ENCODE data around the gene SH3GL1. TPM values are rescaled to one million over a fixed set of nuclear protein-coding genes. Genes with fewer than 3 reads are reported as not detected.

Gene SH3GL1
- total RNA-seq, 1 donor: 26.6 TPM

DNA sequence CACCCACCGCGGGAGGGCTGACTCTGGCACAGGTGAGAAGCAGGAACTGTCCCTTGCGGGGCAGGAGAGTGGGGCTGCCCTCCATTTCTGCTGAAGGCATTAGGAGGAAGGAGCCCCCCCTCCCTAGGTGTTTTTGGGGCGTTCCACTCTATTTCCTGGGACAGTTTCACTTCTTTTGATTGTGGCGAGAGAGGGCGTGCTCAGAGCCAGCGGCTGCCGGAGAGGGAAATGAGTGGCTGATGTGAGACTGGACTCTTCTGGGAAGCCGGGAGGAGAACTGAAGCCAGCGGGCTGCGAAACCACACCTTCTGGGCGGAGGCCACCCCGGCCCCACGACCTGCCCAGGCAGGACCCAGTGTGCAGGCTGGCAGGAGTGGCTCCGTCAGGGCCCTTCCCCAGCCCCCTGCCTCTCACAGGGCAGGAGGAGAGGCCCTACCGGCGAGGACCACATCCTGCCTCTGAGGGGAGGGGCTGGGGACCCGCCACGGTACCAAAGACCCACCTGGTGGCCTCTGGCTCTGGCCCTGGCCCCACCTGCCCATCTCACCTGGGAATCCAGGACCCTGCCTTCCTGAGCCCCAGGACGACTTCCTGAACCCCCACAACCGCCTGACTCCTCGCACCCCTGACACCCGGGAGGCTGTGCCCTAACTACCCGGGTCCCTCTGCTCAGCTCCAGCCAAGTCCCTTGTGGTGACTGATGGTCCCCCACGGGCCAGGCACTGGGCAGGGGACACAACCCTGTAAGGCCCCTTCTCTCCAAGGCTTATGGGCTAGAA, 31.0 kb downstream of the SH3GL1 start:
- peak overlapping the region; percentile 24 for H3K4me3 ChIP-seq (ENCODE audit: low read length)
- no peaks in the 10 kb centered on the region for H3K9me3 ChIP-seq (ENCODE audit: low read depth, low read length)
- peaks cover 65% of the 10 kb centered on the region for H3K4me1 ChIP-seq (ENCODE audit: insufficient read depth, low read length)
- no peaks in the 10 kb centered on the region for H3K27me3 ChIP-seq (ENCODE audit: insufficient read depth, low read length)

DNA sequence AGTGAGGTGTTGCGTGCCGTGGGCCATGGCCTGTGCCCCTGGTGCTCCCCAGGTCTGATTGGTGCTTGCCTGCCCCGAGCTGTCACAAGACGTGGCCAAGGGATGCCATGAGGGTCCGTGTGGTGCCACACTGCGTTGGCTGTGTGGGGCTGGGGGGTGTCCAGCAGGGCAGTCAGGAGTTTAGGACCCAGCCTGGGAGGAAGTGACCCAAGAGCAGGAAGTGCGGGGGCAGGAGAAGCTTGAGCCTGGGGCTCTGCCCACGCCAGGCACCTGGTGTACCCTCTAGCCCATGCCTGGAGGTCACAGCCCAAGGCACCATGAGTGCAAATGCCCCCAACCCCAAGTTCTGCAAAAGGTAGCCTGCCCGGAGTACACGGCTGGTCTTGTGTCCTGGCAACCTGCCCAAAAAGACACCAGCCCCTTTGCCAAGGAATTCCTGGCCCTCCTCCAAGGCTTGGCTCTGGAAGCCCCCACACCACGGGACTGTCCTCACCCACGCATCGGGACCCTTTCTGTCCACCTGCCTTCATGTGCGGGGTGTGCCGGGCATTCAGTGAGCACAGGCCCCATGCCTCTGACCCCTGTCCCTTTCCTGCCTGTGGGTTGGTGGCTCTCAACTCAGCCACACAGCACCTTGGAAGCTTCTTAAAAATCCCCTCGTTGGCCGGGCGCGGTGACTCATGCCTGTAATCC, 32.1 kb downstream of the SH3GL1 start:
- Histone ChIP-seq H3K4me1 (ENCODE audit: insufficient read depth, low read length) (peaks cover 55% of the 10 kb centered on the region), H3K4me3 (ENCODE audit: low read length) (no peak overlapping the region), H3K27me3 (ENCODE audit: insufficient read depth, low read length) (no peaks in the 10 kb centered on the region), H3K9me3 (ENCODE audit: low read depth, low read length) (no peaks in the 10 kb centered on the region)

DNA sequence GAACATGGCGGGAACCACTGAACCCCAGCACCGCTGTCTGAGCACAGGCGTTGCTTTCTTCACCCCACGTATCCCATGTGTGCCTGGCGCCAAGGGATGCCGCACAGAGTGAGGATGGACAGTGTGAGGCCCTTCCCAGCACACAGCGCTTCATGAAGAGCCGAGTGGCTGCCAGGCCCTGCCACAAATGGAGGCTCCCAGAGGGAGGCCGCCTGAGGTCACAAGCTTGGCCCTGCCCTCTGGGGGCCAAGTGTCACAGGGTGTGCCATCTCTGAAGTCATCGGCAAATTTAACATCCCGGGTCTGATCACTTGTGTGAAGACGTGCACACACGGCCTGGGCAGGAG, 32.6 kb downstream of the SH3GL1 start:
- peaks cover 50% of the 10 kb centered on the region for H3K4me1 ChIP-seq (ENCODE audit: insufficient read depth, low read length)
- H3K27me3 ChIP-seq (ENCODE audit: insufficient read depth, low read length): no peaks in the 10 kb centered on the region
- no peak overlapping the region for H3K4me3 ChIP-seq (ENCODE audit: low read length)
- H3K9me3 ChIP-seq (ENCODE audit: low read depth, low read length): no peaks in the 10 kb centered on the region

- Histone ChIP-seq H3K9me3 (ENCODE audit: low read depth, low read length) (no peaks in the 10 kb centered on the region), H3K27me3 (ENCODE audit: insufficient read depth, low read length) (no peaks in the 10 kb centered on the region), H3K4me1 (ENCODE audit: insufficient read depth, low read length) (peaks cover 47% of the 10 kb centered on the region), H3K4me3 (ENCODE audit: low read length) (no peak overlapping the region)
Observed at GRCh38 chr19:4367336-4367723, 33.0 kb downstream of the SH3GL1 start.

DNA sequence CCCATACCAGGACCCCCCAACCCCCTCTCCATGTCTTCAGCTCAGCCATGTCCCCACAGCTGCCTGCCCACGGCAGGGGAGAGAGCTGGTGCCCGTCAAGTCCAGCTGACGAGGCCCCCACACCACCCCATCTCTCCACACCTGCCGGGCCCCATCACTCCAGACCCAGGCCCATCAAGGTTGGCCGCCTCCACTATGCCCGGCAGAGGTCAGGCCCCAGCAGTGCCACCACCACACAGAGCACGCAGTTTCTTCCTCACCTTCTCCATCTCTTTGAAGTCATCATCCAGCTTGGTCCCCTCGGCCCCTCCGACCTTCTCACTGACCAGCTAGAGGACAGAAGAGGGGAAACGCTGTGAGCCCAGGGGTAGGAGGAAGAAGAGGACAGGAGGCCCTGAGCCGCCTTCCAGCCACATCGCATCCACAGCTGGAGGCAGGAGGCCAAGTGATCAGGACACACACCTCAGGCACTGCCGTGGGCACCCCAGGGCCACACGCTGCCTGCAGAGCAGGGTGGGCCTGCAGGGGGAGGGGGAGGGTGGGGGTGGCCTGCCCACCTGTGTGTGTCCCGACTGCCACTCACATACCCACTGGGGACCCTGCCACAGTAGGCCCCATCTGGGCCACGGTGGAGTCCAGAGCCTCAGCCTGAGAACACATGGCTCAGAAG, 33.5 kb downstream of the SH3GL1 start:
- no peak overlapping the region for H3K4me3 ChIP-seq (ENCODE audit: low read length)
- no peaks in the 10 kb centered on the region for H3K27me3 ChIP-seq (ENCODE audit: insufficient read depth, low read length)
- no peaks in the 10 kb centered on the region for H3K9me3 ChIP-seq (ENCODE audit: low read depth, low read length)
- peaks cover 42% of the 10 kb centered on the region for H3K4me1 ChIP-seq (ENCODE audit: insufficient read depth, low read length)

GRCh38 chr19:4365791-4366665, 34.3 kb downstream of the SH3GL1 start:
- Histone ChIP-seq H3K27me3 (ENCODE audit: insufficient read depth, low read length) (no peaks in the 10 kb centered on the region), H3K4me3 (ENCODE audit: low read length) (no peak overlapping the region), H3K4me1 (ENCODE audit: insufficient read depth, low read length) (peaks cover 34% of the 10 kb centered on the region), H3K9me3 (ENCODE audit: low read depth, low read length) (no peaks in the 10 kb centered on the region)

GRCh38 chr19:4365341-4365740, 35.0 kb downstream of the SH3GL1 start:
- Histone ChIP-seq H3K4me1 (ENCODE audit: insufficient read depth, low read length) (peaks cover 27% of the 10 kb centered on the region), H3K27me3 (ENCODE audit: insufficient read depth, low read length) (no peaks in the 10 kb centered on the region), H3K9me3 (ENCODE audit: low read depth, low read length) (no peaks in the 10 kb centered on the region)

DNA sequence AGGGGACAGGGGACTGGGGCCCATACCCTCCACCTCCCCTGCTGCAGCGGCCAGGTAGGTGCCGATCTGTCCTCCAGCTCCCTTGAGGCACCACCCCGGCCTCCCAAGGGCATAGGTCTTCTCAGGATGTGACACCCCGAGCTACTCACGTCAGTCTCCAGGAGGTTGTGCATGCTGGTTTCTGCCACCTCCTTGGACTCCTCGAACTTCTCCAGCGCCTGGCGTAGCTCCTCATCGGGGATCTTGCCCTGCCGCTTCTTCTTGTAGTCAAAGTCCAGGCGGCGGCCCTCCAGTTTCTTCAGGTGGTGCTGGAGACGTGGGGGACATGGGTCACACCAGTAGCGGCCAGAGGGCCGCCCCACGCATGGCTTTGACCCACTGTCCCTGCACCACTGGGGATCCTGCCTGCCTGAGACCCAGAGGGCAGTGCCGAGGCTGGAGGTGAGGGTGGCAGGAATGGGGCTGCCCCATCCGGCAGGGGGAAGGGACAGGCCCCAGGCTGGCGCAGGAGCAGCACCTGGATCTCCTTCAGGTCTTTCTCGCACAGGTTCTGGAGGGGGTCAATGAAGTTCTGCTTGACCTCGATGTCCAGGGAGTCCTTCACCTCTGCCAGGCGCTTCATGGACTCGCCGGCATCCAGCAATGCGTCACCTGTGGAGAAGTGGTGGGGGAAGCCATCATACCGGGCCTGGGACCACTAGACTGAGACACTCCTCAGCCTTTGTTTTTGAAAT, 36.6 kb downstream of the SH3GL1 start:
- H3K27me3 ChIP-seq (ENCODE audit: insufficient read depth, low read length): no peaks in the 10 kb centered on the region
- H3K4me3 ChIP-seq (ENCODE audit: low read length): no peak overlapping the region
- H3K4me1 ChIP-seq (ENCODE audit: insufficient read depth, low read length): peaks cover 11% of the 10 kb centered on the region
- no peaks in the 10 kb centered on the region for H3K9me3 ChIP-seq (ENCODE audit: low read depth, low read length)

More at GRCh38 chr19:4365341-4365740, 35.0 kb downstream of the SH3GL1 start:
- H3K4me3 ChIP-seq (ENCODE audit: low read length): no peak overlapping the region

- Histone ChIP-seq H3K4me3 (ENCODE audit: low read length) (no peak overlapping the region), H3K9me3 (ENCODE audit: low read depth, low read length) (no peaks in the 10 kb centered on the region), H3K27me3 (ENCODE audit: insufficient read depth, low read length) (no peaks in the 10 kb centered on the region), H3K4me1 (ENCODE audit: insufficient read depth, low read length) (peaks cover 3% of the 10 kb centered on the region)
Observed at GRCh38 chr19:4362831-4363545, 37.4 kb downstream of the SH3GL1 start.

DNA sequence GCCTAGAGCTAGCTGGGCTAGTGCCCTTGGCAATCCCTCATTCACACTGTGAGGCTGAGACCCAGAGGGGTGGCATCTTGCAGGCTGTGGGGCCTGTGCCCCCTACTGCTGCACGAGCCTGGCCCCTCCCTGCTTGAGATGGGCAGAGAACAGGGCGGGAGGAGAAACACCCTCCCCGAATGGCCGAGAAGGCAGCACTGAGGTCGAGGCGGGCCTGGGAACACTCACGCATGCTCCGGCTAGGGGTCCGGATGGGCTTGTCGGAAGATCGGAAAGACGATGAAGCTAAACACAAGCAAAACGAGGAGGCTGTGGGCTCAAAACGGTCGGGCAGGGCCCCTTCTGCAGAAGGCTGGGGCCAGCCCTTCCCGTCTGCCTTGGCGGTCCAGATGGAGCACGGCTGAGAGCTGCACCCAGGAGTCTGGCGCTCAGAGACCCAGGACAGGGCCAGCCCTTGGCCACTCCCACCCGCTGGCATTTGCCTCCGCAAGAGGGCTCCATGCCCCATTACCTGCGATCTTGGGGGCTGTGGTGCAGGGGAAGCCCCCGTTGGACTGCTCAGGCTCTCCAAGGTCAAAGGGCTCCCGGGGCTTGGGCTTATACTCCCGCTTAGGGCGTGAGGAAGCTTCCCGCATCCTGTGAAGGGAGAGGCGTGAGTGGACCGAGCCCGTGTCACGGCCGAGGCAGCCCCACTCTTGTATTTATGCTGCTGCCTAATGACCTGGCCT, 38.1 kb downstream of the SH3GL1 start:
- no peak overlapping the region for H3K4me3 ChIP-seq (ENCODE audit: low read length)
- no peaks in the 10 kb centered on the region for H3K27me3 ChIP-seq (ENCODE audit: insufficient read depth, low read length)
- no peaks in the 10 kb centered on the region for H3K4me1 ChIP-seq (ENCODE audit: insufficient read depth, low read length)
- H3K9me3 ChIP-seq (ENCODE audit: low read depth, low read length): no peaks in the 10 kb centered on the region

GRCh38 chr19:4361152-4362046, 38.9 kb downstream of the SH3GL1 start:
- Histone ChIP-seq H3K4me1 (ENCODE audit: insufficient read depth, low read length) (no peaks in the 10 kb centered on the region), H3K4me3 (ENCODE audit: low read length) (no peak overlapping the region), H3K9me3 (ENCODE audit: low read depth, low read length) (no peaks in the 10 kb centered on the region)

DNA sequence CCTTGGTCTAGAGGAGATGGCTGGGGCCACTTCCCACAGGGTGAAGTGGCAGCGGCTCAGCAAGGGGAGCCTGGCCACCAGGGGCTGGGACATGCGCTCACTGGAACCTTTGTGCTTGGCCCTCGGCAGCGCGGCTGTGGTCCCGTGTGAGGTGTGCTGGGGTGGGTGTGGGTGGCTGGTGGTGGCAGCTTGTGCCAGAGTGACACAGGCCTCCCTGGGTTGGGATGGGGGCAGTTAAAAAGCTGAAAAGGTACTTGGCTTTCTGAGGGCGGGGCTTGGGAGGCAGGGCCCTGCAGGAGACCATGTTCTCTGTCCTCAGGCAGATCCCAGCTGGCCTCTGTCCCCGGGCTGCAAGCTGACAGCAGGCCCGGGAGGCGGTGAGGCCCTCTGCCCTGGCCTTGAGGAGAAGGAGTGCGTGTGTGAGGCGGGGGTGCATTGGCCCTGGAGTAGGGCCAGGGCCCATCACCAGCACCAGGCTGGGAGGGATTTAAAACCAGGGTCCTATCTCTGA, 39.7 kb downstream of the SH3GL1 start:
- Histone ChIP-seq H3K4me3 (ENCODE audit: low read length) (no peak overlapping the region), H3K4me1 (ENCODE audit: insufficient read depth, low read length) (no peaks in the 10 kb centered on the region), H3K9me3 (ENCODE audit: low read depth, low read length) (no peaks in the 10 kb centered on the region), H3K27me3 (ENCODE audit: insufficient read depth, low read length) (no peaks in the 10 kb centered on the region)

More at GRCh38 chr19:4361152-4362046, 38.9 kb downstream of the SH3GL1 start:
- H3K27me3 ChIP-seq (ENCODE audit: insufficient read depth, low read length): no peaks in the 10 kb centered on the region

All from mononuclear cell (primary cell).